HG02798 (cell line): ENCODE data around the gene BLTP3A.
"Not testable (repeated sequence)": the region's sequence is repeated elsewhere in the genome, so short reads cannot be mapped to it uniquely, and the experiment has no call there.

Source experiments
- ATAC-seq: cut with Tn5 transposase; IDR thresholded peaks from one replicate; pipeline ENCODE4 v1.9.1; 2021; ENCODE audit warnings: mild to moderate bottlenecking; ENCODE audit not compliant: unreplicated experiment, poor library complexity

The BLTP3A gene

GRCh38 chr6:34818872-34819570 lies 27.1 kb downstream of the BLTP3A start:
- not testable (repeated sequence) for ATAC-seq

GRCh38 chr6:34819571-34820480 lies 27.9 kb downstream of the BLTP3A start:
- no peak for ATAC-seq

GRCh38 chr6:34829137-34829536 lies 37.3 kb downstream of the BLTP3A start:
- ATAC-seq: no peak

- ATAC-seq: no peak
Measured at GRCh38 chr6:34832942-34833341, 41.1 kb downstream of the BLTP3A start.

- no peak for ATAC-seq
Measured at GRCh38 chr6:34834789-34835518, 43.1 kb downstream of the BLTP3A start.

- no peak for ATAC-seq
Measured at GRCh38 chr6:34836008-34836407, 44.1 kb downstream of the BLTP3A start.

GRCh38 chr6:34836451-34836850 lies 44.6 kb downstream of the BLTP3A start:
- no peak for ATAC-seq

GRCh38 chr6:34837528-34837927 lies 45.6 kb downstream of the BLTP3A start:
- no peak for ATAC-seq

GRCh38 chr6:34839666-34840352 lies 47.9 kb downstream of the BLTP3A start:
- ATAC-seq: no peak
